Measurements from ENCODE around the gene BCL6. TPM values are rescaled to one million over a fixed set of nuclear protein-coding genes. Genes with fewer than 3 reads are reported as not detected.

Gene BCL6
- total RNA-seq, result 100 to 1,000 TPM; 193 to 441 (median 282) TPM

DNA sequence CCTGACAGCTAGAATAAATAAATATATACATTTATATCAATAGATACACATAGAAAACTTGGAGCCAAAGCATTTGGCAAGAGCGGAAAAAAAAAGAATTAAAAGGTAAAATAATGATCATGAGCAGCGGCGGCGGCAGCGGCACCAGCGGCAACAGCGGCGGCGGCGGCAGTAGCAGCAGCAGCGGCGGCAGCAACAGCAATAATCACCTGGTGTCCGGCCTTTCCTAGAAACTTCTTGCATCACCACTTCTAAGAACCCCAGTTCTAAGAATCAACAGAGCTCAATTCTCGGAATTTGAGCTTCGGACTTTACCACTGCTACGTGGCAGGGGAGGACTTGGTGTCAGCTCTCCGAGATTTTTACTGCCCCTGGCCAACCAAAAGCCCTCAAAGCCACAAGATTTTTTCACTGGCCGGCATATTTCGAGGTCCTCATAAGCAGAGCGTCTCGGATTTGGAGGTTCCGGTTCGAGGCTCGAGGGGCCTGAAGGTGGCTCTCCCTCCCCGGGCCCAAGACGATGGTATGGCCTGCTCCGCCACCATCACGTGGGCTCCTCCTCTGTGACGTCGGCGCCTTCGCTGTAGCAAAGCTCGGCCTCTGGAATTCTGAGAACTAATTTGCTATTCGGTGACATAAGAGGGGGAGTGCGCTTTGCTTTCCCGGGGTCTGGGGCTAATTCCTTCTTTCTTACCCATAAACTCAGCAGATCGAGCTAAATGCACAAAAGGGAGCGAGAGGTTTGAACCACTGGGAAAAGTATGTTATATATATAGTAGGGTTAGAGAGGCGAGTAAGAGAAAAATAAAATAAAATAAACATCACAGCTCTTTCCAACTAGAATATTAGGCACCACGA lies at the start of gene BCL6:
Gene BCL6 (minus strand): TSS at position 268 of the 858 bp plus-strand sequence. CDS start 11,775 bp downstream, outside the sequence.
- TF ChIP-seq POLR2A (IDR thresholded peaks at IDR 0.05), result peak in 1 of 2 donors; percentile 94
- TF ChIP-seq, protein P1, sequence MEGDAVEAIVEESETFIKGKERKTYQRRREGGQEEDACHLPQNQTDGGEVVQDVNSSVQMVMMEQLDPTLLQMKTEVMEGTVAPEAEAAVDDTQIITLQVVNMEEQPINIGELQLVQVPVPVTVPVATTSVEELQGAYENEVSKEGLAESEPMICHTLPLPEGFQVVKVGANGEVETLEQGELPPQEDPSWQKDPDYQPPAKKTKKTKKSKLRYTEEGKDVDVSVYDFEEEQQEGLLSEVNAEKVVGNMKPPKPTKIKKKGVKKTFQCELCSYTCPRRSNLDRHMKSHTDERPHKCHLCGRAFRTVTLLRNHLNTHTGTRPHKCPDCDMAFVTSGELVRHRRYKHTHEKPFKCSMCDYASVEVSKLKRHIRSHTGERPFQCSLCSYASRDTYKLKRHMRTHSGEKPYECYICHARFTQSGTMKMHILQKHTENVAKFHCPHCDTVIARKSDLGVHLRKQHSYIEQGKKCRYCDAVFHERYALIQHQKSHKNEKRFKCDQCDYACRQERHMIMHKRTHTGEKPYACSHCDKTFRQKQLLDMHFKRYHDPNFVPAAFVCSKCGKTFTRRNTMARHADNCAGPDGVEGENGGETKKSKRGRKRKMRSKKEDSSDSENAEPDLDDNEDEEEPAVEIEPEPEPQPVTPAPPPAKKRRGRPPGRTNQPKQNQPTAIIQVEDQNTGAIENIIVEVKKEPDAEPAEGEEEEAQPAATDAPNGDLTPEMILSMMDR (IDR thresholded peaks at IDR 0.05), result no peak
- peak within 1 kb of the TSS; percentile 94 for H3K4me3 ChIP-seq (ENCODE audit: low read depth, poor library complexity, severe bottlenecking)
- intact Hi-C loops (cut with DNase I; ENCODE audit: low total_unique reads), result loop anchor here (5.0 kb wide), 1 partner anchor 407 kb away; the partner anchor contains the start of gene LPP
- WGBS, 2 donors, result 0 to 1% methylated on average over 40 of the region's 40 CpGs
- peak; percentile 94 to 98 for DNase-seq (ENCODE audit: low spot score in 2 of 2)

DNA sequence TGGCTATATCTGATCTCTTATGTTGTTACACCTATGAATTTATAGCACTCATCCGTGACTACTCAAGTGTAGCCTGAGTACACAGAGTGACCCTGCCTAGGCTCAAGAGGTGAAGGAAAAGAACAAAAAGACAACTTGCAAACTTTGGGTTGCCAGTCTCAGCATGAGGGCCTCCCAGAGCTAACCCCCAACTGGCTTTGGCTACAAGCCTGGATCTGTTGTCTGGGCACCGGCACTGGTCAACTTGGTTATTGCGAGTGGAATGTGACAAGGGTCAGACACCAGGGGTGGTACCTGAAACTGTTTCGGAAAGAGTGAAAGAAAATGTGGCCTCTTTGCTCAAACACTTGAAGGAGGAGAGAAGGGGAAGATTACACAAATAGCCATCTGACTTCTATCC lies 49.5 kb upstream of the BCL6 start:
- DNase-seq (ENCODE audit: low spot score in 2 of 2), result no peak

DNA sequence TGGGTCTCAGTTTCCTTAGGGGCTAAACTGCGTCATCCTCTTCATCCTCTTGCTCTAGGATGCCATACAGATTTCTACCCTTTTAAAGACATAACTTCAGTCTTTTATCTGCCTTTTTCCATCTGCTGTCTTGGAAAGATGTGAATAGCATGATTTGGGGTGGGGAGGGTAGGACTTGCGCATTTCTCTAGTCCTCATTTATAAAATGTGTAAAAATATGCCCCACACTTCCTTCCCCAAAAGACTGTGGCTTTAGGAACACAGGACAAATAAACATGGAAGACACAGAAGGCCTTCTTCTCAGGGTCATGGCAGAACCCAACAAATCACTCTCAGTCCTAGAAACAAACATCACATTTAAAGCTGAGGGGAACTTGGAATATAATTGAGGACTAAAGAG lies 48.4 kb upstream of the BCL6 start:
- WGBS, 2 donors, result 94 to 95% methylated on average over 2 of the region's 2 CpGs
- H3K4me3 ChIP-seq (ENCODE audit: low read depth, poor library complexity, severe bottlenecking), result no peak overlapping the region
- TF ChIP-seq, protein P1 (IDR thresholded peaks at IDR 0.05), result no peak
- no peak for TF ChIP-seq POLR2A (IDR thresholded peaks at IDR 0.05)
- intact Hi-C loops (cut with DNase I; ENCODE audit: low total_unique reads), result no loop called here
- no peak for DNase-seq (ENCODE audit: low spot score in 2 of 2)

More for the DNA sequence above, 49.5 kb upstream of the BCL6 start:
- intact Hi-C loops (cut with DNase I; ENCODE audit: low total_unique reads), result no loop called here
- TF ChIP-seq, protein P1 (IDR thresholded peaks at IDR 0.05), result no peak
- TF ChIP-seq POLR2A (IDR thresholded peaks at IDR 0.05), result no peak
- 94% methylated on average over 4 of the region's 4 CpGs for WGBS, 2 donors
- no peak overlapping the region for H3K4me3 ChIP-seq (ENCODE audit: low read depth, poor library complexity, severe bottlenecking)

DNA sequence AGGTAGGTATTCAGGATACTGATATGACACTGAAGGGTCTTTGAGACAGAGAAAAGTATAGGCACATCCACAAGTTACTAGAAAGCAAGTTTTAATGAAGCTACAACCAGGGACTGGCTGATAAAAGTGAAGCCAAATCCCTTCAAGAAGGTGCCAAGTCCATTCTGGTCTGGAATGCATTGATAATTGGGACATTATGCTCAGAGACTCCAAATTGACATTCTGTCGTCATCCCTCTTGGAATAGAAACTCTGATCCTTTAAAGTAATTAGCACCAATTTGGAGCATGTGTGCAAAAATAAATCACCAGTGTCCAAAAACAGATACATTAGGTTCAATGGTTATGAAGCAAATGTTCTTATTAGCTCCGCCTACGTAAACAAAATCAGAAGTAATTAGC lies 47.3 kb upstream of the BCL6 start:
- no peak for DNase-seq (ENCODE audit: low spot score in 2 of 2)
- WGBS, 2 donors, result 61 to 66% methylated on average over 3 of the region's 3 CpGs
- intact Hi-C loops (cut with DNase I; ENCODE audit: low total_unique reads), result no loop called here
- no peak overlapping the region for H3K4me3 ChIP-seq (ENCODE audit: low read depth, poor library complexity, severe bottlenecking)
- TF ChIP-seq, protein P1 (IDR thresholded peaks at IDR 0.05), result no peak
- no peak for TF ChIP-seq POLR2A (IDR thresholded peaks at IDR 0.05)

DNA sequence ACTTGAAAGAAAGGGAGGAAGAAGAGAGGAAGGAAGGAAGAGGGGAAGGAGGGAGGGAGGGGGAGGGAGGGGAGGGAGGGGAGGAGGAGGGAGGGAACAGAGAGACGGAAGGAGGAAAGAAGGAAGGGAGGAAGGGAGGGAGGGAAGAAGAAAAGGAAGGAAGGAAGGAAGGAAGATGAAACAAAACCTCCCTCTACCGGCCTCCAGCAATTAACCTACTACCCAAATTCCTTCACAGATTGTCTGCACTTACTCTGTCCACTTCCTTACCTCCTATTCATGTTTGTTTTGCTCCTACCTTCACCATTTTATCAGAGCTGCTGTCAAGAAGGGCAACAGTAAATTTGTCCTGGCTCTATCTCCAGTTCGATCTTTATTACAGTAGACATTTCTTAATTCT lies 44.6 kb upstream of the BCL6 start:
- intact Hi-C loops (cut with DNase I; ENCODE audit: low total_unique reads), result no loop called here

More for the DNA sequence above, 44.6 kb upstream of the BCL6 start:
- DNase-seq (ENCODE audit: low spot score in 2 of 2), result no peak
- 66 to 86% methylated on average over 3 of the region's 3 CpGs for WGBS, 2 donors
- TF ChIP-seq, protein P1 (IDR thresholded peaks at IDR 0.05), result no peak
- no peak for TF ChIP-seq POLR2A (IDR thresholded peaks at IDR 0.05)
- H3K4me3 ChIP-seq (ENCODE audit: low read depth, poor library complexity, severe bottlenecking), result no peak overlapping the region

Measured in lower leg skin (tissue), 4 donors.